Endothelial cell (in vitro differentiated cells): ENCODE measurements around the gene AGBL5. TPM values are rescaled to one million over a fixed set of nuclear protein-coding genes. Genes with fewer than 3 reads are reported as not detected.
A peak's percentile ranks its signal among the peaks of the same experiment; 100 is the strongest.

ENCODE experiments used
- DNase-seq: peaks from one replicate; pipeline ENCODE4 v3.0.0; 2021; ENCODE audit warnings: low spot score
- H3K27ac Mint-ChIP-seq: one replicate; pipeline ENCODE4 v1.8.0; 2021; ENCODE audit warnings: mixed read lengths, inconsistent platforms; ENCODE audit not compliant: unreplicated experiment
- H3K27me3 Mint-ChIP-seq: one replicate; pipeline ENCODE4 v1.8.0; 2021; ENCODE audit warnings: mild to moderate bottlenecking, moderate library complexity, mixed read lengths, inconsistent platforms; ENCODE audit not compliant: unreplicated experiment
- H3K36me3 Mint-ChIP-seq: one replicate; pipeline ENCODE4 v1.8.0; 2021; ENCODE audit warnings: mild to moderate bottlenecking, low read depth, mixed read lengths, inconsistent platforms; ENCODE audit not compliant: unreplicated experiment
- H3K4me1 Mint-ChIP-seq: one replicate; pipeline ENCODE4 v1.8.0; 2021; ENCODE audit warnings: mild to moderate bottlenecking, mixed read lengths, inconsistent platforms; ENCODE audit not compliant: unreplicated experiment
- H3K4me3 Mint-ChIP-seq: one replicate; pipeline ENCODE4 v1.8.0; 2021; ENCODE audit warnings: mild to moderate bottlenecking, mixed read lengths, inconsistent platforms; ENCODE audit not compliant: unreplicated experiment
- H3K9me3 Mint-ChIP-seq: one replicate; pipeline ENCODE4 v1.8.0; 2021; ENCODE audit warnings: mixed read lengths, inconsistent platforms; ENCODE audit not compliant: unreplicated experiment
- CTCF ChIP-seq: fragments of 200-600 bp; sonication (generic); IDR thresholded peaks from one replicate; pipeline ENCODE4 v1.5.0; 2021; ENCODE audit warnings: antibody characterized with exemption; ENCODE audit not compliant: unreplicated experiment
- total RNA-seq: library from RNA; stranded (reverse); fragmentation: NEBNext Ultra II Directional; extraction: Animal tissue kit (Norgen Biotek cat#: 25700); gene quantifications from one replicate; pipeline ENCODE4 v1.2.1, GENCODE V29; 2021; ENCODE audit not compliant: unreplicated experiment

AGBL5 gene
- total RNA-seq, 1 donor from 2014 or later, result 32.5 TPM

- peak overlapping the region; percentile 16 for H3K27ac Mint-ChIP-seq
- H3K4me3 Mint-ChIP-seq, result peak overlapping the region; percentile 98
- H3K36me3 Mint-ChIP-seq, result peaks cover 19% of the 10 kb centered on the region
- peaks cover 5% of the 10 kb centered on the region for H3K27me3 Mint-ChIP-seq
- no peak for TF ChIP-seq CTCF
- peaks cover 30% of the 10 kb centered on the region for H3K4me1 Mint-ChIP-seq
- H3K9me3 Mint-ChIP-seq, result no peaks in the 10 kb centered on the region
- DNase-seq, result no peak
Measured at GRCh38 chr2:27069436-27069835, 18.0 kb downstream of the AGBL5 start.

- peak overlapping the region; percentile 89 for H3K27ac Mint-ChIP-seq
- peaks cover 18% of the 10 kb centered on the region for H3K36me3 Mint-ChIP-seq
Measured at GRCh38 chr2:27069961-27070618, 18.6 kb downstream of the AGBL5 start.

GRCh38 chr2:27070653-27071276 lies 19.3 kb downstream of the AGBL5 start:
- Mint-ChIP-seq H3K36me3 (peaks cover 18% of the 10 kb centered on the region), H3K27ac (peak overlapping the region; percentile 89), H3K9me3 (no peaks in the 10 kb centered on the region), H3K4me1 (peaks cover 41% of the 10 kb centered on the region), H3K27me3 (peaks cover 5% of the 10 kb centered on the region), H3K4me3 (peak overlapping the region; percentile 98)
- no peak for DNase-seq
- no peak for TF ChIP-seq CTCF

More at GRCh38 chr2:27069961-27070618, 18.6 kb downstream of the AGBL5 start:
- no peaks in the 10 kb centered on the region for H3K9me3 Mint-ChIP-seq
- TF ChIP-seq CTCF, result no peak
- DNase-seq, result no peak
- H3K4me1 Mint-ChIP-seq, result peaks cover 36% of the 10 kb centered on the region
- peaks cover 5% of the 10 kb centered on the region for H3K27me3 Mint-ChIP-seq
- peak overlapping the region; percentile 98 for H3K4me3 Mint-ChIP-seq

- H3K27ac Mint-ChIP-seq, result peak within 1 kb of the TSS; percentile 89
- no peak for TF ChIP-seq CTCF
- H3K4me1 Mint-ChIP-seq, result peaks cover 47% of the 10 kb centered on the region
- H3K9me3 Mint-ChIP-seq, result no peaks in the 10 kb centered on the region
- peak; percentile 95 for DNase-seq
- H3K4me3 Mint-ChIP-seq, result peak within 1 kb of the TSS; percentile 98
- H3K36me3 Mint-ChIP-seq, result peaks cover 16% of the 10 kb centered on the region
- peaks cover 5% of the 10 kb centered on the region for H3K27me3 Mint-ChIP-seq
Measured at GRCh38 chr2:27071277-27071989, 20.0 kb downstream of the AGBL5 start, which contains the start of gene OST4. Gene OST4, minus strand, starts transcription at chr2:27071654.
